HuH-7 (cell line): ENCODE results near the gene CCDC50.

Source experiments
- DNase-seq: peaks from one replicate; pipeline ENCODE4 v3.0.0; 2011; ENCODE audit warnings: low spot score

CCDC50 gene

GRCh38 chr3:191316876-191317603 lies 12.2 kb upstream of the CCDC50 start:
- no peak for DNase-seq

GRCh38 chr3:191320316-191320715 lies 8.9 kb upstream of the CCDC50 start:
- no peak for DNase-seq

- DNase-seq: peak; percentile 45
These were observed 8.0 kb upstream of the CCDC50 start for GRCh38 chr3:191321019-191321767.

- no peak for DNase-seq
These were observed 4.3 kb upstream of the CCDC50 start for GRCh38 chr3:191324936-191325335.

- DNase-seq: no peak
These were observed 1.7 kb upstream of the CCDC50 start for GRCh38 chr3:191327526-191327925.

GRCh38 chr3:191328383-191328961 lies 722 bp upstream of the CCDC50 start:
- no peak for DNase-seq

GRCh38 chr3:191329654-191330529 lies 698 bp downstream of the CCDC50 start, which contains the start of gene UTS2B:
TSS of gene UTS2B (minus strand) at chr3:191330526. CDS start at chr3:191282189, 48,337 bp downstream.
- DNase-seq: peak; percentile 47

- DNase-seq: no peak
These were observed 1.4 kb downstream of the CCDC50 start for GRCh38 chr3:191330530-191331048.

- no peak for DNase-seq
These were observed 2.2 kb downstream of the CCDC50 start for GRCh38 chr3:191331388-191331787.

- DNase-seq: no peak
These were observed 4.2 kb downstream of the CCDC50 start for GRCh38 chr3:191333298-191333880.

- DNase-seq: no peak
These were observed 5.2 kb downstream of the CCDC50 start for GRCh38 chr3:191334346-191334893.

GRCh38 chr3:191336833-191337232 lies 7.6 kb downstream of the CCDC50 start:
- DNase-seq: no peak

- no peak for DNase-seq
These were observed 8.9 kb downstream of the CCDC50 start for GRCh38 chr3:191338177-191338488.

GRCh38 chr3:191339316-191339917 lies 10.2 kb downstream of the CCDC50 start:
- DNase-seq: no peak

GRCh38 chr3:191340351-191340750 lies 11.2 kb downstream of the CCDC50 start:
- DNase-seq: no peak

GRCh38 chr3:191340966-191341365 lies 11.8 kb downstream of the CCDC50 start:
- no peak for DNase-seq

GRCh38 chr3:191342006-191342405 lies 12.8 kb downstream of the CCDC50 start:
- DNase-seq: no peak

GRCh38 chr3:191342411-191342810 lies 13.2 kb downstream of the CCDC50 start:
- DNase-seq: no peak

- DNase-seq: no peak
These were observed 13.9 kb downstream of the CCDC50 start for GRCh38 chr3:191343115-191343514.

- no peak for DNase-seq
These were observed 14.7 kb downstream of the CCDC50 start for GRCh38 chr3:191343913-191344312.

GRCh38 chr3:191345334-191345733 lies 16.1 kb downstream of the CCDC50 start:
- no peak for DNase-seq
